ENCODE data around the gene PKM. TPM values are rescaled to one million over a fixed set of nuclear protein-coding genes. Genes with fewer than 3 reads are reported as not detected.

Gene PKM
- total and polyA plus RNA-seq, 9 of the 15 experiments (the other 6 are each of a cell fraction or from before 2014, with no cell fraction given): 140 to 825 (median 383) TPM

DNA sequence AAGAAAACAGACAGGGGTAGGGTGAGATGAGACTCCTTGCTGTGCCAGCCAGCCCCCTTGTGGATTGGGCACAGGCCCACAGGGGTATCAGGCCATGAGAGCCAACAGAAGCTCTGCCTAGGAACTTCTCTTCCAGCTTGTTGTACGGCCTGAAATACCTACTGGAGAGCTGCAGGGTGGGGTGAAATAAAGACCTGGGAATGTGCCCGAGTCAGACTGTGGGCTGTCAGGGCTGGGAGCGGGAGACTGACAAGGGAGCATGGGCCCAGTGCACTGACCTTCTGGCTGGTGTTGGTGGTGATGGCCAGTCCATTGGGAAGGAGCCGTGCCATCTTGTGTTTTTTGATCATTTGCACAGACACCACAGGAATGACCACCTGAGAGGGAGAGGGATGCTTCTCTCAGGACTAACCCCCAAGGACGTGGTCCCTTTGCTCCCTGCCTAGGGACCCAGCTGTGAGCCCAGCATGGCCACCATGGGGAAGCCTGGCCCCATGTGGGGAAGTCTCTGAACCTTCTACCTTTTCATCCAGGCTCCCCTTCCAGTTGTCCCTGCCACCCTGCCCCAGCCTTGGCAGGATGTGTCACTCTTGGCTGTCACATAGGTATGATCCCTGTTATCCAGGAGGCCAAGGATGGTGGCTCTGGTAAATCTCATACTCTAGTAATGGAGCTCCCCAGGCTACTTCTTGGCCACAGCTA lies 64.1 kb downstream of the PKM start (continued):
- TF ChIP-seq ZNF121 (CRISPR knock-in tag; conservative IDR thresholded peaks at IDR 0.05): no peak
- TF ChIP-seq, protein P1, sequence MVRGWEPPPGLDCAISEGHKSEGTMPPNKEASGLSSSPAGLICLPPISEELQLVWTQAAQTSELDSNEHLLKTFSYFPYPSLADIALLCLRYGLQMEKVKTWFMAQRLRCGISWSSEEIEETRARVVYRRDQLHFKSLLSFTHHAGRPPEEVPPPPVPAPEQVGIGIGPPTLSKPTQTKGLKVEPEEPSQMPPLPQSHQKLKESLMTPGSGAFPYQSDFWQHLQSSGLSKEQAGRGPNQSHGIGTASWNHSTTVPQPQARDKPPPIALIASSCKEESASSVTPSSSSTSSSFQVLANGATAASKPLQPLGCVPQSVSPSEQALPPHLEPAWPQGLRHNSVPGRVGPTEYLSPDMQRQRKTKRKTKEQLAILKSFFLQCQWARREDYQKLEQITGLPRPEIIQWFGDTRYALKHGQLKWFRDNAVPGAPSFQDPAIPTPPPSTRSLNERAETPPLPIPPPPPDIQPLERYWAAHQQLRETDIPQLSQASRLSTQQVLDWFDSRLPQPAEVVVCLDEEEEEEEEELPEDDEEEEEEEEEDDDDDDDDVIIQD (CRISPR knock-in tag; IDR thresholded peaks at IDR 0.05): no peak
- TF ChIP-seq ZNF445 (CRISPR knock-in tag; IDR thresholded peaks at IDR 0.05; ENCODE audit: low read depth): no peak

DNA sequence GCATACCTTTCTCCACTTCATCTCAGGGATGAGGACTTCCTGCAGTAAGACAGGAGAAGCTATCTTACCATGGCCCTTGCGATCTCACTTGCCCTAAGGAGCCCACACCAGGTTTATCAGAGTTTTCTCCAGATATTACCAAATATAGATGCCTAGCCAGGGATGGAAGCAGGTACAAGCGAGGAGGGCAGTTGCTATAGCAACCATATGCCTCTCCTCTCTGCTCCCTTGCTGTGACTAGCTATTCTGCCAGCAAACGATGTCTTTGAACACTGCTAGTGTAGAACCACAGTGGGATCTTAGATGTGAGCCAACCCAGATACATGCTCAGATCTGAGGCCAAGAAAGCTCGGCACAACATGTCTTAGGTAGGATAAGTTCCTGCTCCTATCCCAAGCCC lies 67.3 kb downstream of the PKM start:
- H3K36me3 ChIP-seq (ENCODE audit: control insufficient read depth, insufficient read depth, low read length): no peaks in the 10 kb centered on the region
- BruUV-seq (replicated peaks): no TSS peak
- H3K9me1 ChIP-seq (ENCODE audit: control insufficient read depth, insufficient read depth, low read length): no peaks in the 10 kb centered on the region
- H4K20me1 ChIP-seq (replicated peaks; ENCODE audit: control insufficient read depth, insufficient read depth, low read length): no peaks in the 10 kb centered on the region; the same call in 1 of the 2 replicates
- H3K9me3 ChIP-seq (replicated peaks; ENCODE audit: control insufficient read depth, insufficient read depth, low read depth, low read length): no peaks in the 10 kb centered on the region
- intact Hi-C loops (cut with micrococcal nuclease): no loop called here
- 0% methylated on average over 4 of the region's 4 CpGs for WGBS (ENCODE audit: insufficient coverage, low coverage, missing lambda C conversion rate)
- TF ChIP-seq RFX1 (IDR thresholded peaks at IDR 0.05): peak; percentile 72
- no peak for TF ChIP-seq SAFB2 (IDR thresholded peaks at IDR 0.05; ENCODE audit: borderline replicate concordance, low read depth, low read length, severe bottlenecking)
- no peak overlapping the region for H3K4me3 ChIP-seq
- H3K79me2 ChIP-seq (ENCODE audit: control insufficient read depth, insufficient read depth, low read length): no peaks in the 10 kb centered on the region
- CTCF ChIA-PET (ENCODE audit: low intra/inter-chr PET ratio): no interaction called here
- no peak overlapping the region for H3K27ac ChIP-seq (ENCODE audit: extremely low read depth, low read depth, low read length)
- DNase-seq (ENCODE audit: extremely low read depth in 1 of 4, low spot score in 3 of 4) (peak in 1 of 4 experiments; percentile 6), ATAC-seq (no peak), FAIRE-seq (no peak)
- H3K27me3 ChIP-seq (ENCODE audit: control insufficient read depth in 2 of 2, insufficient read depth in 2 of 2, low read length in 2 of 2): peaks cover 2 to 41% of the 10 kb centered on the region in 2 experiments; a peak in 4 of 5 replicates
- peaks cover 4 to 8% of the 10 kb centered on the region in 2 experiments; a peak in 3 of 5 replicates for H3K4me1 ChIP-seq (replicated peaks in 1 of 2; ENCODE audit: control insufficient read depth in 2 of 2, insufficient read depth in 2 of 2, low read length in 2 of 2)
- no peak overlapping the region for H3K9ac ChIP-seq (ENCODE audit: insufficient read depth in 1 of 2, low read depth in 2 of 2, low read length in 2 of 2)
- in situ Hi-C loops (cut with MboI): no loop called here
- POLR2A ChIA-PET: no interaction called here
- H2AFZ ChIP-seq (ENCODE audit: low read depth, low read length): no peak overlapping the region
- no peak overlapping the region for H3K4me2 ChIP-seq (ENCODE audit: insufficient read depth, low read length)
